HL-60 (cell line): ENCODE measurements around the gene VAT1L.

ENCODE experiments used
- CTCF ChIP-seq: IDR thresholded peaks from one replicate; pipeline ENCODE4 v1.5.1; 2011; ENCODE audit warnings: low read length, control low read depth, inconsistent platforms; ENCODE audit not compliant: insufficient read depth
- GABPA ChIP-seq: IDR thresholded peaks from 2 replicates; pipeline ENCODE4 v1.6.1; 2012; ENCODE audit warnings: low read depth
- POLR2AphosphoS5 ChIP-seq: IDR thresholded peaks from 2 replicates; pipeline ENCODE4 v1.6.1; 2012; ENCODE audit warnings: low read depth
- SPI1 ChIP-seq: IDR thresholded peaks from 2 replicates; pipeline ENCODE4 v1.6.1; 2012; ENCODE audit warnings: low read depth, mild to moderate bottlenecking, borderline replicate concordance

GRCh38 chr16:77786186-77786847 is 2.0 kb upstream of the VAT1L start:
- TF ChIP-seq CTCF, result no peak
- no peak for TF ChIP-seq POLR2AphosphoS5
- no peak for TF ChIP-seq GABPA
- no peak for TF ChIP-seq SPI1
